Psoas muscle (tissue), 8 donors: ENCODE measurements around the gene SLAIN2. TPM values are rescaled to one million over a fixed set of nuclear protein-coding genes. Genes with fewer than 3 reads are reported as not detected.
A peak's percentile ranks its signal among the peaks of the same experiment; 100 is the strongest.

Experiments used
- ATAC-seq, 4 donors: fragments of 200-7000 bp; cut with Tn5 transposase; one replicate each; pipeline ENCODE4 v1.9.1; 2020; ENCODE audit warnings: moderate library complexity in 3 of 4, mild to moderate bottlenecking in 2 of 4
- DNase-seq, 2 donors: peaks; one replicate each; pipeline ENCODE4 v3.0.0-alpha.2; 2020
- H3K27ac ChIP-seq: fragments of 200-600 bp; one replicate; pipeline ENCODE4 v1.8.0; 2022
- H3K27me3 ChIP-seq, 3 donors: fragments of 200-600 bp in 1 of 3; one replicate each; pipeline versions ENCODE4 v1.6.1 to v1.8.0; 2013 to 2022; ENCODE audit warnings: low read length in 2 of 3, mild to moderate bottlenecking in 2 of 3, moderate library complexity in 1 of 3; ENCODE audit not compliant: insufficient read depth in 3 of 3
- H3K36me3 ChIP-seq, 2 donors: fragments of 200-600 bp in 1 of 2; one replicate each; pipeline versions ENCODE4 v1.6.1 to v1.8.0; 2013 to 2022; ENCODE audit warnings: low read depth in 1 of 2, mild to moderate bottlenecking in 1 of 2, moderate library complexity in 1 of 2; ENCODE audit not compliant: insufficient read depth in 1 of 2
- H3K4me1 ChIP-seq: fragments of 200-600 bp; one replicate; pipeline ENCODE4 v1.8.0; 2022
- H3K4me3 ChIP-seq: fragments of 200-600 bp; one replicate; pipeline ENCODE4 v1.8.0; 2022; ENCODE audit warnings: mild to moderate bottlenecking
- H3K9me3 ChIP-seq: fragments of 200-600 bp; one replicate; pipeline ENCODE4 v1.8.0; 2022
- CTCF ChIP-seq: fragments of 200-600 bp; IDR thresholded peaks from one replicate; pipeline ENCODE4 v1.8.0; 2022; ENCODE audit warnings: antibody characterized with exemption
- WGBS, 3 donors: extraction: QIAGEN DNeasy Blood & Tissue Kit; methylation state at CpG; one replicate each; pipeline versions ENCODE4 v1.1.6 to v1.1.7; 2013; 5-methylcytosine and 5-hydroxymethylcytosine counted together
- intact Hi-C, 2 donors: fragments of 100-400 bp; cut with DNase I; formaldehyde crosslinking; loops; one replicate each; pipeline versions ENCODE4 v1.11.0 to v1.14.2; 2022
- polyA plus RNA-seq, 3 donors: library from polyadenylated mRNA; stranded (reverse); fragments of 200-250 nt; gene quantifications; one replicate each; pipeline ENCODE4 v1.2.3, GENCODE V29; 2013
- total RNA-seq, 4 donors: library from RNA; stranded (reverse); fragmentation: NEBNext Ultra II Directional in 2 of 4; extraction: Animal tissue kit (Norgen Biotek cat#: 25700) in 2 of 4; gene quantifications; one replicate each; pipeline versions ENCODE4 v1.2.1 to v1.2.4, GENCODE V29; 2021 to 2023
- donor health status: healthy with polysubstance abuse.
- donor health status: DM: no; HTN: no; CAD: no; lungs with moderate emphysema.
- donor health status: Bipolar disorder and iron deficiency.
- donor health status: healthy.
- donor health status: DM: yes; HTN: yes; CAD: no.
- donor health status: DM: no; HTN: no; CAD: no.
- donor health status: DM: no; HTN: no; CAD: no.
- donor health status: DM: yes; HTN: yes; CAD: no.

SLAIN2 gene
- total and polyA plus RNA-seq, 7 donors: 69.5 to 204 (median 180) TPM

- Histone ChIP-seq H3K27ac (no peak overlapping the region), H3K27me3 (no peaks in the 10 kb centered on the region), H3K36me3 (peaks cover 0 to 29% of the 10 kb centered on the region in 2 donors), H3K4me1 (peaks cover 10% of the 10 kb centered on the region), H3K4me3 (no peak overlapping the region), H3K9me3 (no peaks in the 10 kb centered on the region)
- DNase-seq: no peak
- intact Hi-C loops: no loop called here
- WGBS, 3 donors: 75 to 79% (median 79%) methylated on average over 5 of the region's 5 CpGs
- no peak for TF ChIP-seq CTCF
- ATAC-seq: peak; percentile 6 to 48 (median 24)
Measured at GRCh38 chr4:48403358-48403757, 62.0 kb downstream of the SLAIN2 start.

GRCh38 chr4:48403779-48404178, 62.5 kb downstream of the SLAIN2 start:
- TF ChIP-seq CTCF: no peak
- Histone ChIP-seq H3K27ac (no peak overlapping the region), H3K9me3 (no peaks in the 10 kb centered on the region), H3K36me3 (peaks cover 0 to 29% of the 10 kb centered on the region in 2 donors), H3K4me3 (no peak overlapping the region), H3K4me1 (peaks cover 10% of the 10 kb centered on the region), H3K27me3 (no peaks in the 10 kb centered on the region)
- ATAC-seq: peak; percentile 13 to 71 (median 50)
- intact Hi-C loops: no loop called here
- no peak for DNase-seq
- WGBS, 3 donors: 85 to 87% (median 86%) methylated on average over 9 of the region's 9 CpGs

- no peak overlapping the region for H3K4me3 ChIP-seq
- H3K27ac ChIP-seq: no peak overlapping the region
- no peaks in the 10 kb centered on the region for H3K9me3 ChIP-seq
- no peak for TF ChIP-seq CTCF
- no peaks in the 10 kb centered on the region for H3K27me3 ChIP-seq
- intact Hi-C loops: no loop called here
- peaks cover 6% of the 10 kb centered on the region for H3K4me1 ChIP-seq
- no peak for DNase-seq
- 84 to 92% (median 86%) methylated on average over 3 of the region's 3 CpGs for WGBS, 3 donors
- no peak for ATAC-seq
- peaks cover 0 to 48% of the 10 kb centered on the region in 2 donors for H3K36me3 ChIP-seq
Measured at GRCh38 chr4:48405924-48406323, 64.6 kb downstream of the SLAIN2 start.

- peaks cover 0 to 40% of the 10 kb centered on the region in 2 donors for H3K36me3 ChIP-seq
Measured at GRCh38 chr4:48409203-48409602, 67.9 kb downstream of the SLAIN2 start.

More at GRCh38 chr4:48409203-48409602, 67.9 kb downstream of the SLAIN2 start:
- TF ChIP-seq CTCF: no peak
- intact Hi-C loops: no loop called here
- DNase-seq (no peak), ATAC-seq (no peak)
- H3K27ac ChIP-seq: no peak overlapping the region
- WGBS, 3 donors: 92 to 96% (median 93%) methylated on average over 4 of the region's 4 CpGs
- H3K27me3 ChIP-seq: no peaks in the 10 kb centered on the region
- H3K4me3 ChIP-seq: no peak overlapping the region
- no peaks in the 10 kb centered on the region for H3K4me1 ChIP-seq
- no peaks in the 10 kb centered on the region for H3K9me3 ChIP-seq
